CD14-positive monocyte (primary cell): ENCODE results near the gene KCNIP3. TPM values are rescaled to one million over a fixed set of nuclear protein-coding genes. Genes with fewer than 3 reads are reported as not detected.

Experiments
- DNase-seq, 3 donors: peaks; one replicate each; pipeline ENCODE4 v3.0.0-alpha.2; 2011 to 2022
- H2AFZ ChIP-seq: 2 replicates; pipeline ENCODE4 v1.6.0; 2012; ENCODE audit warnings: mild to moderate bottlenecking, low read depth, low read length, inconsistent platforms; ENCODE audit not compliant: insufficient read depth, poor library complexity, severe bottlenecking
- H3K27ac ChIP-seq, 2 donors: 1 replicate in 1 of 2; 2 replicates in 1 of 2; pipeline ENCODE4 v1.5.1; 2012 to 2013; ENCODE audit warnings: low read length in 2 of 2, control low read depth in 1 of 2, inconsistent platforms in 1 of 2, low read depth in 1 of 2, mild to moderate bottlenecking in 1 of 2
- H3K27me3 ChIP-seq, 2 donors: one replicate each; pipeline versions ENCODE4 v1.6.0 to v1.6.1; 2011 to 2013; ENCODE audit warnings: low read length in 2 of 2; ENCODE audit not compliant: control insufficient read depth in 2 of 2, insufficient read depth in 2 of 2
- H3K36me3 ChIP-seq, 2 donors: replicated peaks in 1 of 2; 1 replicate in 1 of 2; 2 replicates in 1 of 2; pipeline versions ENCODE4 v1.5.1 to v1.6.1; 2012 to 2013; ENCODE audit warnings: low read length in 2 of 2, control low read depth in 1 of 2, inconsistent platforms in 1 of 2, mild to moderate bottlenecking in 1 of 2; ENCODE audit not compliant: insufficient read depth in 2 of 2, control insufficient read depth in 1 of 2
- H3K4me1 ChIP-seq, 2 donors: 1 replicate in 1 of 2; 2 replicates in 1 of 2; pipeline versions ENCODE4 v1.5.1 to v1.6.1; 2012 to 2013; ENCODE audit warnings: low read length in 2 of 2, control low read depth in 1 of 2, inconsistent platforms in 1 of 2, mild to moderate bottlenecking in 1 of 2, moderate library complexity in 1 of 2; ENCODE audit not compliant: insufficient read depth in 2 of 2, control insufficient read depth in 1 of 2
- H3K4me2 ChIP-seq: replicated peaks from 2 replicates; pipeline ENCODE3; 2012; ENCODE audit warnings: low read length, moderate library complexity, mild to moderate bottlenecking; ENCODE audit not compliant: poor library complexity, severe bottlenecking; ENCODE audit errors: extremely low read depth
- H3K4me3 ChIP-seq, 3 experiments: fragments of 200-600 bp in 1 of 3; sonication (generic) in 1 of 3; replicated peaks in 1 of 3; 1 replicate in 2 of 3; 2 replicates in 1 of 3; pipeline ENCODE4 v1.5.1; 2011 to 2013; ENCODE audit warnings: low read length in 3 of 3, mild to moderate bottlenecking in 3 of 3, control low read depth in 2 of 3, low read depth in 2 of 3, inconsistent platforms in 1 of 3, moderate library complexity in 1 of 3
- H3K79me2 ChIP-seq: 2 replicates; pipeline ENCODE4 v1.6.0; 2012; ENCODE audit warnings: mild to moderate bottlenecking, control low read depth, inconsistent platforms, low read length, moderate library complexity; ENCODE audit not compliant: insufficient read depth
- H3K9ac ChIP-seq: 2 replicates; pipeline ENCODE4 v1.6.0; 2017; ENCODE audit warnings: low read length, mild to moderate bottlenecking; ENCODE audit not compliant: insufficient read depth, poor library complexity, severe bottlenecking
- H3K9me3 ChIP-seq, 2 donors: replicated peaks in 1 of 2; 1 replicate in 1 of 2; 2 replicates in 1 of 2; pipeline versions ENCODE4 v1.5.1 to v1.6.1; 2012 to 2013; ENCODE audit warnings: low read length in 2 of 2, control low read depth in 1 of 2; ENCODE audit not compliant: control insufficient read depth in 1 of 2, insufficient read depth in 1 of 2
- H4K20me1 ChIP-seq: 2 replicates; pipeline ENCODE4 v1.6.0; 2012; ENCODE audit warnings: mild to moderate bottlenecking, low read length, control low read depth, moderate library complexity; ENCODE audit not compliant: insufficient read depth
- H3K27ac Mint-ChIP-seq, 7 donors: one replicate each; pipeline ENCODE4 v1.8.0; 2020; ENCODE audit warnings: mild to moderate bottlenecking in 7 of 7, mixed read lengths in 7 of 7, moderate library complexity in 6 of 7, inconsistent platforms in 2 of 7
- H3K27me3 Mint-ChIP-seq, 3 donors: one replicate each; pipeline ENCODE4 v1.8.0; 2021 to 2022; ENCODE audit warnings: low read depth in 3 of 3, mild to moderate bottlenecking in 3 of 3, mixed read lengths in 3 of 3, moderate library complexity in 3 of 3, inconsistent platforms in 1 of 3
- H3K36me3 Mint-ChIP-seq, 2 donors: one replicate each; pipeline ENCODE4 v1.8.0; 2020; ENCODE audit warnings: mixed read lengths in 2 of 2, inconsistent platforms in 1 of 2, mild to moderate bottlenecking in 1 of 2
- H3K4me1 Mint-ChIP-seq: one replicate; pipeline ENCODE4 v1.8.0; 2020; ENCODE audit warnings: mild to moderate bottlenecking, mixed read lengths
- H3K4me3 Mint-ChIP-seq, 2 donors: one replicate each; pipeline ENCODE4 v1.8.0; 2020; ENCODE audit warnings: mild to moderate bottlenecking in 2 of 2, mixed read lengths in 2 of 2, moderate library complexity in 1 of 2
- H3K9me3 Mint-ChIP-seq, 7 donors: one replicate each; pipeline ENCODE4 v1.8.0; 2020 to 2022; ENCODE audit warnings: mixed read lengths in 7 of 7, mild to moderate bottlenecking in 6 of 7, moderate library complexity in 6 of 7, inconsistent platforms in 2 of 7
- WGBS: methylation state at CpG from one replicate; pipeline ENCODE4 v1.1.5; 2013; ENCODE audit warnings: missing lambda C conversion rate; ENCODE audit not compliant: insufficient coverage; 5-methylcytosine and 5-hydroxymethylcytosine counted together
- intact Hi-C, 2 donors: fragments of 100-400 bp; cut with micrococcal nuclease; formaldehyde crosslinking; loops; one replicate each; pipeline versions ENCODE4 v1.15.0 to v1.15.1; 2023
- polyA plus RNA-seq, 3 donors: library from polyadenylated mRNA; depleted of rRNA in 1 of 3; unstranded in 2 of 3; stranded (reverse) in 1 of 3; fragments of 300-500 nt in 2 of 3; fragments of >200 nt in 1 of 3; fragmentation: Illumina TruSeq in 2 of 3; gene quantifications; 1 replicate in 2 of 3; 2 replicates in 1 of 3; pipeline ENCODE4 v1.2.3, GENCODE V29; 2012 to 2021
- TF ChIP-seq, protein P1 (sequence below): fragments of 200-600 bp; IDR thresholded peaks from one replicate; pipeline ENCODE4 v1.8.0; 2022; ENCODE audit warnings: antibody characterized with exemption, mild to moderate bottlenecking

The KCNIP3 gene
- polyA plus RNA-seq, 3 donors: not detected

GRCh38 chr2:95328358-95329125, 31.4 kb downstream of the KCNIP3 start:
- peaks cover 0 to 5% (median 3%) of the 10 kb centered on the region in 3 donors for H3K27me3 Mint-ChIP-seq
- no peak overlapping the region for H3K4me3 Mint-ChIP-seq
- H3K36me3 Mint-ChIP-seq: no peaks in the 10 kb centered on the region
- intact Hi-C loops: no loop called here
- 80% methylated on average over 14 of the region's 15 CpGs for WGBS
- H3K9me3 Mint-ChIP-seq: peaks cover 0 to 7% (median 1%) of the 10 kb centered on the region in 7 donors
- Histone ChIP-seq H3K4me3 (no peak overlapping the region), H3K27ac (no peak overlapping the region), H3K27me3 (no peaks in the 10 kb centered on the region), H3K79me2 (no peaks in the 10 kb centered on the region), H3K4me1 (no peaks in the 10 kb centered on the region), H3K9me3 (no peaks in the 10 kb centered on the region), H3K4me2 (no peak overlapping the region), H3K9ac (no peak overlapping the region), H2AFZ (no peak overlapping the region), H4K20me1 (no peaks in the 10 kb centered on the region), H3K36me3 (no peaks in the 10 kb centered on the region)
- TF ChIP-seq, protein P1, sequence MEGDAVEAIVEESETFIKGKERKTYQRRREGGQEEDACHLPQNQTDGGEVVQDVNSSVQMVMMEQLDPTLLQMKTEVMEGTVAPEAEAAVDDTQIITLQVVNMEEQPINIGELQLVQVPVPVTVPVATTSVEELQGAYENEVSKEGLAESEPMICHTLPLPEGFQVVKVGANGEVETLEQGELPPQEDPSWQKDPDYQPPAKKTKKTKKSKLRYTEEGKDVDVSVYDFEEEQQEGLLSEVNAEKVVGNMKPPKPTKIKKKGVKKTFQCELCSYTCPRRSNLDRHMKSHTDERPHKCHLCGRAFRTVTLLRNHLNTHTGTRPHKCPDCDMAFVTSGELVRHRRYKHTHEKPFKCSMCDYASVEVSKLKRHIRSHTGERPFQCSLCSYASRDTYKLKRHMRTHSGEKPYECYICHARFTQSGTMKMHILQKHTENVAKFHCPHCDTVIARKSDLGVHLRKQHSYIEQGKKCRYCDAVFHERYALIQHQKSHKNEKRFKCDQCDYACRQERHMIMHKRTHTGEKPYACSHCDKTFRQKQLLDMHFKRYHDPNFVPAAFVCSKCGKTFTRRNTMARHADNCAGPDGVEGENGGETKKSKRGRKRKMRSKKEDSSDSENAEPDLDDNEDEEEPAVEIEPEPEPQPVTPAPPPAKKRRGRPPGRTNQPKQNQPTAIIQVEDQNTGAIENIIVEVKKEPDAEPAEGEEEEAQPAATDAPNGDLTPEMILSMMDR: no peak
- H3K4me1 Mint-ChIP-seq: no peaks in the 10 kb centered on the region
- DNase-seq: no peak
- H3K27ac Mint-ChIP-seq: no peak overlapping the region

GRCh38 chr2:95329401-95329800, 32.3 kb downstream of the KCNIP3 start:
- H3K4me3 Mint-ChIP-seq: no peak overlapping the region
- no peaks in the 10 kb centered on the region for H3K27me3 ChIP-seq
- intact Hi-C loops: no loop called here
- no peaks in the 10 kb centered on the region for H3K4me1 ChIP-seq
- WGBS: 93% methylated on average over 14 of the region's 14 CpGs
- peaks cover 0 to 5% (median 5%) of the 10 kb centered on the region in 3 donors for H3K27me3 Mint-ChIP-seq
- H3K4me3 ChIP-seq: no peak overlapping the region
- H3K9ac ChIP-seq: no peak overlapping the region
- no peak overlapping the region for H3K4me2 ChIP-seq
- peaks cover 0 to 7% (median 1%) of the 10 kb centered on the region in 7 donors for H3K9me3 Mint-ChIP-seq
- TF ChIP-seq, protein P1: no peak
- H3K27ac ChIP-seq: no peak overlapping the region
- H4K20me1 ChIP-seq: no peaks in the 10 kb centered on the region
- no peaks in the 10 kb centered on the region for H3K36me3 Mint-ChIP-seq
- H3K27ac Mint-ChIP-seq: peak overlapping the region in 1 of 7 donors; percentile 21
- no peak for DNase-seq
- no peaks in the 10 kb centered on the region for H3K79me2 ChIP-seq
- H3K4me1 Mint-ChIP-seq: no peaks in the 10 kb centered on the region
- no peak overlapping the region for H2AFZ ChIP-seq
- no peaks in the 10 kb centered on the region for H3K36me3 ChIP-seq
- H3K9me3 ChIP-seq: no peaks in the 10 kb centered on the region
